Liver (tissue), 9 donors: ENCODE data around the gene SLC1A2. TPM values are rescaled to one million over a fixed set of nuclear protein-coding genes. Genes with fewer than 3 reads are reported as not detected.

Source experiments
- DNase-seq: peaks from one replicate; pipeline ENCODE4 v3.0.0-alpha.2; 2017; ENCODE audit warnings: low spot score
- H3K27ac ChIP-seq, 2 donors: one replicate each; pipeline ENCODE4 v1.7.0; 2013; ENCODE audit warnings: inconsistent platforms in 2 of 2, low read length in 2 of 2, control low read depth in 1 of 2, low read depth in 1 of 2, mild to moderate bottlenecking in 1 of 2
- H3K27me3 ChIP-seq, 4 donors: one replicate each; pipeline versions ENCODE4 v1.6.1 to v1.7.0; 2013; ENCODE audit warnings: low read length in 3 of 4, inconsistent platforms in 1 of 4, mild to moderate bottlenecking in 1 of 4, moderate library complexity in 1 of 4; ENCODE audit not compliant: control insufficient read depth in 4 of 4, insufficient read depth in 4 of 4
- H3K36me3 ChIP-seq, 4 donors: one replicate each; pipeline versions ENCODE4 v1.6.1 to v1.7.0; 2013; ENCODE audit warnings: low read length in 3 of 4, mild to moderate bottlenecking in 3 of 4, low read depth in 1 of 4, moderate library complexity in 1 of 4; ENCODE audit not compliant: control insufficient read depth in 4 of 4, insufficient read depth in 3 of 4
- H3K4me1 ChIP-seq, 4 donors: one replicate each; pipeline versions ENCODE4 v1.6.1 to v1.7.0; 2013; ENCODE audit warnings: low read length in 3 of 4, mild to moderate bottlenecking in 3 of 4, moderate library complexity in 1 of 4; ENCODE audit not compliant: control insufficient read depth in 4 of 4, insufficient read depth in 4 of 4
- H3K4me3 ChIP-seq, 3 donors: one replicate each; pipeline versions ENCODE4 v1.6.1 to v1.7.0; 2013; ENCODE audit warnings: low read length in 3 of 3, control low read depth in 1 of 3, low read depth in 1 of 3, mild to moderate bottlenecking in 1 of 3
- H3K9ac ChIP-seq, 2 donors: one replicate each; pipeline ENCODE4 v1.7.0; 2013; ENCODE audit warnings: low read length in 2 of 2, mild to moderate bottlenecking in 2 of 2, moderate library complexity in 2 of 2, control low read depth in 1 of 2, low read depth in 1 of 2
- H3K9me3 ChIP-seq, 4 donors: one replicate each; pipeline versions ENCODE4 v1.6.1 to v1.7.0; 2013; ENCODE audit warnings: low read length in 3 of 4; ENCODE audit not compliant: control insufficient read depth in 4 of 4
- ATF3 ChIP-seq: IDR thresholded peaks from 2 replicates; pipeline ENCODE4 v1.6.1; 2016; ENCODE audit warnings: antibody characterized with exemption
- CTCF ChIP-seq: fragments of 150-350 bp; IDR thresholded peaks from 2 replicates; pipeline ENCODE4 v1.5.1; 2017; ENCODE audit warnings: improper control_type of control experiment, low read depth, low read length; ENCODE audit not compliant: missing input control
- FOXA2 ChIP-seq: IDR thresholded peaks from 2 replicates; pipeline ENCODE4 v1.6.1; 2016; ENCODE audit warnings: antibody characterized with exemption
- HNF4G ChIP-seq: IDR thresholded peaks from 2 replicates; pipeline ENCODE4 v1.6.1; 2016; ENCODE audit warnings: antibody characterized with exemption
- JUND ChIP-seq, 2 donors: IDR thresholded peaks; 2 replicates each; pipeline ENCODE4 v1.6.1; 2016; ENCODE audit warnings: antibody characterized with exemption in 2 of 2
- MAX ChIP-seq: IDR thresholded peaks from 2 replicates; pipeline ENCODE4 v1.6.1; 2016; ENCODE audit warnings: antibody characterized with exemption
- NR2F2 ChIP-seq: IDR thresholded peaks from 2 replicates; pipeline ENCODE4 v1.6.1; 2016; ENCODE audit warnings: antibody characterized with exemption
- RAD21 ChIP-seq, 2 donors: IDR thresholded peaks; 2 replicates each; pipeline ENCODE4 v1.6.1; 2016; ENCODE audit warnings: antibody characterized with exemption in 2 of 2, mild to moderate bottlenecking in 2 of 2
- REST ChIP-seq: IDR thresholded peaks from 2 replicates; pipeline ENCODE4 v1.6.1; 2016; ENCODE audit warnings: antibody characterized with exemption, mild to moderate bottlenecking
- RXRA ChIP-seq, 2 donors: IDR thresholded peaks; 2 replicates each; pipeline ENCODE4 v1.6.1; 2017 to 2018; ENCODE audit warnings: antibody characterized with exemption in 2 of 2, mild to moderate bottlenecking in 1 of 2
- TAF1 ChIP-seq: conservative IDR thresholded peaks from 2 replicates; pipeline ENCODE4 v1.6.1; 2016; ENCODE audit warnings: antibody characterized with exemption, mild to moderate bottlenecking
- WGBS: extraction: QIAGEN DNeasy Blood & Tissue Kit; methylation state at CpG from one replicate; pipeline ENCODE4 v1.1.7; 2013; 5-methylcytosine and 5-hydroxymethylcytosine counted together
- polyA plus RNA-seq, 2 donors: library from polyadenylated mRNA; stranded (reverse) in 1 of 2; unstranded in 1 of 2; fragments of 200-250 nt in 1 of 2; fragments of >200 nt in 1 of 2; fragmentation: Nextera tagmentation in 1 of 2; extraction: Ambion mirVana in 1 of 2; gene quantifications; one replicate each; pipeline versions ENCODE4 v1.2.1 to v1.2.3, GENCODE V29; 2013 to 2015
- total RNA-seq, 2 donors: library from RNA; depleted of rRNA; stranded (reverse); fragments of >200 nt; gene quantifications; one replicate each; pipeline ENCODE4 v1.2.3, GENCODE V29; 2014
- donor health status: healthy.
- donor health status: healthy.
- donor health status: healthy.
- donor health status: healthy.
- donor health status: healthy.

The SLC1A2 gene
- total and polyA plus RNA-seq, 4 donors, result 6.4 to 19.5 (median 13.5) TPM

- peaks cover 0 to 7% (median 1%) of the 10 kb centered on the region in 4 donors for H3K36me3 ChIP-seq
- H3K4me1 ChIP-seq, result peaks cover 0 to 3% (median 2%) of the 10 kb centered on the region in 4 donors
- DNase-seq, result no peak
- no peak for TF ChIP-seq FOXA2
- H3K9me3 ChIP-seq, result no peaks in the 10 kb centered on the region
- H3K27me3 ChIP-seq, result no peaks in the 10 kb centered on the region
- H3K27ac ChIP-seq, result no peak overlapping the region
- no peak overlapping the region for H3K9ac ChIP-seq
- 93% methylated on average over 7 of the region's 7 CpGs for WGBS
- no peak overlapping the region for H3K4me3 ChIP-seq
Measured at GRCh38 chr11:35280727-35281126, 138.6 kb downstream of the SLC1A2 start.

- Histone ChIP-seq H3K27me3 (no peaks in the 10 kb centered on the region), H3K4me3 (no peak overlapping the region), H3K27ac (no peak overlapping the region), H3K36me3 (peaks cover 0 to 4% (median 0%) of the 10 kb centered on the region in 4 donors), H3K9me3 (no peaks in the 10 kb centered on the region), H3K9ac (no peak overlapping the region), H3K4me1 (peaks cover 3 to 12% (median 8%) of the 10 kb centered on the region in 4 donors)
- no peak for TF ChIP-seq NR2F2
- no peak for TF ChIP-seq RAD21 (IDR thresholded peaks at IDR 0.05)
- DNase-seq, result no peak
- 95% methylated on average over 2 of the region's 2 CpGs for WGBS
Measured at GRCh38 chr11:35277827-35278226, 141.5 kb downstream of the SLC1A2 start.

GRCh38 chr11:35276396-35277145, 142.8 kb downstream of the SLC1A2 start:
- Histone ChIP-seq H3K27me3 (no peaks in the 10 kb centered on the region), H3K36me3 (peaks cover 0 to 4% (median 0%) of the 10 kb centered on the region in 4 donors), H3K27ac (no peak overlapping the region), H3K4me1 (peaks cover 3 to 12% (median 8%) of the 10 kb centered on the region in 4 donors), H3K4me3 (no peak overlapping the region), H3K9me3 (no peaks in the 10 kb centered on the region), H3K9ac (no peak overlapping the region)
- TF ChIP-seq MAX, result no peak
- peak in 1 of 2 donors; percentile 11 for TF ChIP-seq JUND (IDR thresholded peaks at IDR 0.05)
- 74% methylated on average over 2 of the region's 2 CpGs for WGBS
- DNase-seq, result no peak

GRCh38 chr11:35275786-35276170, 143.6 kb downstream of the SLC1A2 start:
- Histone ChIP-seq H3K36me3 (peaks cover 0 to 4% (median under 1%) of the 10 kb centered on the region in 4 donors), H3K9me3 (no peaks in the 10 kb centered on the region), H3K9ac (no peak overlapping the region), H3K27ac (peak overlapping the region in 1 of 2 donors; percentile 50), H3K27me3 (no peaks in the 10 kb centered on the region), H3K4me3 (no peak overlapping the region), H3K4me1 (peaks cover 3 to 12% (median 8%) of the 10 kb centered on the region in 4 donors)
- 80% methylated on average over 1 of the region's 1 CpG for WGBS
- no peak for DNase-seq
- TF ChIP-seq TAF1 (no peak), ATF3 (no peak), CTCF (no peak), HNF4G (no peak), REST (no peak), RXRA (IDR thresholded peaks at IDR 0.05) (no peak)
